Mesenchymal stem cell (in vitro differentiated cells and primary cell): ENCODE results near the gene PLSCR4.
A peak's percentile ranks its signal among the peaks of the same experiment; 100 is the strongest.

Experiments used
- DNase-seq: peaks from one replicate; pipeline ENCODE4 v3.0.0-alpha.2; 2013
- H2AFZ ChIP-seq: one replicate; pipeline ENCODE4 v1.6.1; 2013; ENCODE audit warnings: low read depth, mild to moderate bottlenecking, control low read depth, inconsistent platforms, low read length, moderate library complexity
- H2AK5ac ChIP-seq: 2 replicates; pipeline ENCODE4 v1.6.1; 2013; ENCODE audit warnings: low read length, moderate library complexity, mild to moderate bottlenecking, inconsistent platforms; ENCODE audit not compliant: severe bottlenecking
- H2BK120ac ChIP-seq: one replicate; pipeline ENCODE4 v1.6.1; 2013; ENCODE audit warnings: low read depth, mild to moderate bottlenecking, inconsistent platforms, low read length, moderate library complexity
- H2BK12ac ChIP-seq, 2 experiments: one replicate each; pipeline ENCODE4 v1.6.1; 2013; ENCODE audit warnings: inconsistent platforms in 2 of 2, low read length in 2 of 2, mild to moderate bottlenecking in 2 of 2, moderate library complexity in 2 of 2, control low read depth in 1 of 2
- H2BK15ac ChIP-seq: one replicate; pipeline ENCODE4 v1.6.1; 2013; ENCODE audit warnings: mild to moderate bottlenecking, low read depth, inconsistent platforms; ENCODE audit not compliant: poor library complexity, severe bottlenecking
- H2BK5ac ChIP-seq: 2 replicates; pipeline ENCODE4 v1.6.1; 2013; ENCODE audit warnings: low read depth, mild to moderate bottlenecking, low read length, control low read depth, inconsistent platforms; ENCODE audit not compliant: poor library complexity, severe bottlenecking
- H3K14ac ChIP-seq, 2 experiments: one replicate each; pipeline ENCODE4 v1.6.1; 2013; ENCODE audit warnings: inconsistent platforms in 2 of 2, low read length in 2 of 2, control low read depth in 1 of 2, mild to moderate bottlenecking in 1 of 2, moderate library complexity in 1 of 2
- H3K18ac ChIP-seq, 2 experiments: one replicate each; pipeline ENCODE4 v1.6.1; 2013; ENCODE audit warnings: inconsistent platforms in 2 of 2, low read length in 2 of 2, control low read depth in 1 of 2, low read depth in 1 of 2, mild to moderate bottlenecking in 1 of 2
- H3K23ac ChIP-seq, 2 experiments: one replicate each; pipeline ENCODE4 v1.6.1; 2013; ENCODE audit warnings: inconsistent platforms in 2 of 2, low read length in 2 of 2, mild to moderate bottlenecking in 2 of 2, moderate library complexity in 2 of 2, control low read depth in 1 of 2
- H3K27ac ChIP-seq: 2 replicates; pipeline ENCODE4 v1.5.1; 2013; ENCODE audit warnings: mild to moderate bottlenecking, moderate library complexity, low read length, control low read depth, inconsistent platforms; ENCODE audit not compliant: poor library complexity, severe bottlenecking
- H3K27me3 ChIP-seq, 2 experiments: 2 replicates each; pipeline versions ENCODE4 v1.6.1 to v1.7.0; 2013; ENCODE audit warnings: low read length in 2 of 2, mild to moderate bottlenecking in 2 of 2, moderate library complexity in 2 of 2, control low read depth in 1 of 2, inconsistent platforms in 1 of 2; ENCODE audit not compliant: control insufficient read depth in 1 of 2, insufficient read depth in 1 of 2
- H3K36me3 ChIP-seq, 2 experiments: 2 replicates each; pipeline versions ENCODE4 v1.6.1 to v1.7.0; 2013; ENCODE audit warnings: low read length in 2 of 2, control low read depth in 1 of 2, inconsistent platforms in 1 of 2, low read depth in 1 of 2, mild to moderate bottlenecking in 1 of 2; ENCODE audit not compliant: insufficient read depth in 2 of 2, control insufficient read depth in 1 of 2
- H3K4ac ChIP-seq, 2 experiments: one replicate each; pipeline ENCODE4 v1.6.1; 2013; ENCODE audit warnings: inconsistent platforms in 2 of 2, low read length in 2 of 2, mild to moderate bottlenecking in 2 of 2, moderate library complexity in 2 of 2, control low read depth in 1 of 2, low read depth in 1 of 2
- H3K4me1 ChIP-seq: 2 replicates; pipeline ENCODE4 v1.6.1; 2013; ENCODE audit warnings: low read depth, low read length, control low read depth; ENCODE audit not compliant: control insufficient read depth, insufficient read depth
- H3K4me2 ChIP-seq: 2 replicates; pipeline ENCODE4 v1.6.1; 2013; ENCODE audit warnings: low read length, mild to moderate bottlenecking, inconsistent platforms; ENCODE audit not compliant: poor library complexity, severe bottlenecking
- H3K4me3 ChIP-seq, 2 experiments: 2 replicates each; pipeline versions ENCODE4 v1.5.1 to v1.7.0; 2013; ENCODE audit warnings: low read length in 2 of 2, mild to moderate bottlenecking in 2 of 2, control low read depth in 1 of 2, low read depth in 1 of 2; ENCODE audit not compliant: insufficient read depth in 1 of 2
- H3K79me1 ChIP-seq: replicated peaks from 2 replicates; pipeline ENCODE4 v1.6.1; 2013; ENCODE audit warnings: mild to moderate bottlenecking, control low read depth, low read length, inconsistent platforms; ENCODE audit not compliant: poor library complexity, severe bottlenecking
- H3K9ac ChIP-seq: 2 replicates; pipeline ENCODE4 v1.7.0; 2013; ENCODE audit warnings: mild to moderate bottlenecking, low read length, moderate library complexity
- H3K9me3 ChIP-seq: 2 replicates; pipeline ENCODE4 v1.7.0; 2013; ENCODE audit warnings: mild to moderate bottlenecking, low read length; ENCODE audit not compliant: control insufficient read depth
- H4K8ac ChIP-seq: one replicate; pipeline ENCODE4 v1.6.1; 2013; ENCODE audit warnings: inconsistent platforms, mild to moderate bottlenecking, low read length, moderate library complexity
- H4K91ac ChIP-seq: one replicate; pipeline ENCODE4 v1.6.1; 2013; ENCODE audit warnings: mild to moderate bottlenecking, low read length, inconsistent platforms
- WGBS: methylation state at CpG from one replicate; pipeline ENCODE4 v1.1.7; 2013; ENCODE audit warnings: mixed read lengths; 5-methylcytosine and 5-hydroxymethylcytosine counted together

Gene PLSCR4

DNA sequence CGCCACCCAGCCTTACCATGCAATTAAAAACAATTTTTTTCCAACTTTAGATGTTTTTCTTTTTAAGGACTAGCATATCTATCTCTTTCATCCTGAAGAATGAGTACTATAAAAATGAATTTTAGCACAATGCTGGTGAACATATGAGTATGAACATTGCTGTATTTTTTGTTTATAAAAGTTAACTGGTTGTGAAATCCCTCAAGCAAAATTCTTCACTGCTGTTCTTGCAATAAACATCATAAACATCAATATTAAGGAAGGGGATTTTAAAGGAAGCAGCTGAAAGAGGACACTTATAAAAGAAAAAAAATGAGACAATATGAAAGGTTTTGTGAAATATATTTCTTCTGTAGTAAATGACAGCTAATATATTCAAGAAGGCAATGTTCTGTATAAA lies 3.0 kb downstream of the PLSCR4 start:
- Histone ChIP-seq H3K23ac (no peak overlapping the region), H3K9ac (no peak overlapping the region), H3K36me3 (peaks cover 0 to 10% of the 10 kb centered on the region in 2 experiments), H4K8ac (no peak overlapping the region), H2BK15ac (no peak overlapping the region), H2AFZ (no peak overlapping the region), H2BK120ac (no peak overlapping the region), H2BK5ac (no peak overlapping the region), H3K4me3 (no peak overlapping the region), H2BK12ac (no peak overlapping the region), H4K91ac (no peak overlapping the region), H3K79me1 (no peaks in the 10 kb centered on the region), H3K14ac (no peak overlapping the region), H3K4ac (no peak overlapping the region), H3K4me1 (no peaks in the 10 kb centered on the region), H3K27ac (no peak overlapping the region), H3K27me3 (no peaks in the 10 kb centered on the region), H3K9me3 (no peaks in the 10 kb centered on the region), H2AK5ac (no peak overlapping the region), H3K18ac (no peak overlapping the region), H3K4me2 (no peak overlapping the region)
- peak; percentile 4 for DNase-seq
- no CpG with 5 or more reads among the region's 1 CpG for WGBS

DNA sequence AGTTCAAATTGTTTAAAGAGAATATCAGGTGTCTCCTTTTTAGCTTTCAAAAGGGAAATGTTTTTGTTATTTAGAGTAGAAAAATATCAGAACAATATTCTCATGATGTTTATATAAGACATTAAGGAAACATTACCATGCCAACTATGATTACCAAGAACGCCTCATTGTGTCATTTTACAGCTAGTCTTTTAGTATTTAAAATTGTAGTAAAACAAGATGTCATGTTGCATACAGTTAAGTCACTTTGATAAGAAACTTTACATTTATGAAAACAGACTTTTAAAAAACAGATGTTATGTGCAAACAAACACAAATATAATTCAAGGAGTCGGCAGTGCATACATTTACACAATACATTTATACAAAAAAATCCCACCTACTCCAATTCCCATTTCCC lies 4.4 kb downstream of the PLSCR4 start:
- no peak overlapping the region for H2BK120ac ChIP-seq
- H3K27me3 ChIP-seq, result no peaks in the 10 kb centered on the region
- no peak overlapping the region for H3K4me2 ChIP-seq
- H3K27ac ChIP-seq, result no peak overlapping the region
- no peak overlapping the region for H4K91ac ChIP-seq
- no peak overlapping the region for H2AK5ac ChIP-seq
- H2BK15ac ChIP-seq, result no peak overlapping the region
- H2BK5ac ChIP-seq, result no peak overlapping the region
- 84% methylated on average over 1 of the region's 2 CpGs for WGBS
- peaks cover 0 to 10% of the 10 kb centered on the region in 2 experiments for H3K36me3 ChIP-seq
- H3K4me1 ChIP-seq, result no peaks in the 10 kb centered on the region
- H3K18ac ChIP-seq, result no peak overlapping the region
- no peak overlapping the region for H2BK12ac ChIP-seq
- H4K8ac ChIP-seq, result no peak overlapping the region
- H3K14ac ChIP-seq, result no peak overlapping the region
- H3K79me1 ChIP-seq, result peaks cover 2% of the 10 kb centered on the region
- no peak overlapping the region for H3K23ac ChIP-seq
- H3K4me3 ChIP-seq, result no peak overlapping the region
- no peak overlapping the region for H2AFZ ChIP-seq
- H3K9me3 ChIP-seq, result peaks cover 6% of the 10 kb centered on the region
- no peak overlapping the region for H3K9ac ChIP-seq
- H3K4ac ChIP-seq, result no peak overlapping the region
- DNase-seq, result no peak

DNA sequence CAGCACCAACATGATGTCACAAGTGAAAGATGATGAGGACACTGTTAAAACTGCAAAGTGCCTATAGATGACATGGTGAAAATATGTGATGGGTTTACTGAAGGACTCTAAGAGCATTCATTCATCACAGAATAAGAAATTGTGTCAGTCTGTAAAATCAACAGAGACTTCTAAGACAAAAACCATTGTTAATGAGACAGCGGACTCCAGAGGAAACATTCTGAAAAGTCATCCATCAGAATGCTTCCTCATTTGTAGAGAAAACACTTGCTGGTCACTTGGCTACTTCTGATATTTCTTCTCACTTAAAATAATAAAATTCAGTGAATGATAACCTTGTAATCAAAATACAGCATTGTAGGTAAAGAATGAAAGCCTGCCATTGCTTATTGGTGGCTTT lies 7.3 kb downstream of the PLSCR4 start:
- no peak overlapping the region for H2AK5ac ChIP-seq
- no peak overlapping the region for H3K4me3 ChIP-seq
- no peak overlapping the region for H3K27ac ChIP-seq
- DNase-seq, result no peak
- H3K23ac ChIP-seq, result no peak overlapping the region
- WGBS, result 86% methylated on average over 1 of the region's 1 CpG
- H3K4ac ChIP-seq, result no peak overlapping the region
- no peak overlapping the region for H3K9ac ChIP-seq
- H4K8ac ChIP-seq, result no peak overlapping the region
- H3K18ac ChIP-seq, result no peak overlapping the region
- H2BK12ac ChIP-seq, result no peak overlapping the region
- peaks cover 20% of the 10 kb centered on the region for H3K9me3 ChIP-seq
- H3K14ac ChIP-seq, result no peak overlapping the region
- peaks cover 0 to 10% of the 10 kb centered on the region in 2 experiments for H3K36me3 ChIP-seq
- H3K4me2 ChIP-seq, result no peak overlapping the region
- no peaks in the 10 kb centered on the region for H3K27me3 ChIP-seq
- H2BK120ac ChIP-seq, result no peak overlapping the region
- peaks cover 2% of the 10 kb centered on the region for H3K79me1 ChIP-seq
- H2BK5ac ChIP-seq, result no peak overlapping the region
- H3K4me1 ChIP-seq, result no peaks in the 10 kb centered on the region
- no peak overlapping the region for H2AFZ ChIP-seq
- no peak overlapping the region for H2BK15ac ChIP-seq
- H4K91ac ChIP-seq, result no peak overlapping the region

DNA sequence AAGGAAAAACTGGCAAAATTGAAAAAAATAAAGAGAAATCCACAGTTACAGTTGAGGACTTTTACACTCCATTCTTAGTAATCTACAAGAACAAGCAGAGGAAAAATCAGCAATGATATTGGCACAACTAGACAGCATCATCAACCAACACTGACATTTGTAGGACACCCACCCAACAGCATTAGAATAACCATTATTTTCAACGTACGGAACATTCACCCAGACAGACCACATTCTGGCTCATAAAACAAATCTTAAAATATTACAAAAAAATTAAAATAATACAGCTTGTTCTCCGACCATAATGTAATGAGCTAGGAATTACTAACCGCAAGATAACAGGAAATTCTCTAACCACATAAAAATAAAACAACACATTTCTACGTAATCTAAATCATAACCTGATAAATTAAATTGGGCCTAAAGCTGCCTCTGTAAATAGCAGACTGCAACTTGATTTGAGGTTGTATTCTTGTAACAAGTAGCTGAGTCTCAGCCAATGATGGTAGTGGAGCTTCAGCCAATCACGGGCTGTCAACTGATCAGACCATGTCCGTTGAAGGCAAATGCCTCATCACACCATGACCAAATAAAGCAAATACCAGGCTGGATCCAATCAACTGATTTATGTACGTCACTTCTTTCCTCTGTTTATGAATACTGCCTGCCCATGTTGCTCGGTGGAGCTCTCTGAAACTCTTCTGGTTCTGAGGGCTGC lies 9.2 kb downstream of the PLSCR4 start:
- Histone ChIP-seq H3K4me3 (no peak overlapping the region), H3K4ac (no peak overlapping the region), H4K91ac (no peak overlapping the region), H3K9me3 (peaks cover 39% of the 10 kb centered on the region), H3K79me1 (peaks cover 2% of the 10 kb centered on the region), H2BK15ac (no peak overlapping the region), H3K23ac (no peak overlapping the region), H2AK5ac (no peak overlapping the region), H4K8ac (no peak overlapping the region), H3K4me1 (no peaks in the 10 kb centered on the region), H3K18ac (no peak overlapping the region), H3K27me3 (no peaks in the 10 kb centered on the region), H2BK120ac (no peak overlapping the region), H2BK12ac (no peak overlapping the region), H2BK5ac (no peak overlapping the region), H2AFZ (no peak overlapping the region), H3K9ac (no peak overlapping the region), H3K4me2 (no peak overlapping the region), H3K36me3 (peaks cover 0 to 10% of the 10 kb centered on the region in 2 experiments), H3K27ac (no peak overlapping the region), H3K14ac (no peak overlapping the region)
- no peak for DNase-seq
- 94% methylated on average over 9 of the region's 9 CpGs for WGBS
